Measurements from ENCODE around the gene DNAL1. TPM values are rescaled to one million over a fixed set of nuclear protein-coding genes. Genes with fewer than 3 reads are reported as not detected.
"Not testable (repeated sequence)": the region's sequence is repeated elsewhere in the genome, so short reads cannot be mapped to it uniquely, and the experiment has no call there.

Gene DNAL1
- total RNA-seq, 4 donors from 2014 or later: 16.7 to 47.8 (median 23.9) TPM

- DNase-seq: no peak
- intact Hi-C loops (cut with DNase I): no loop called here
- Histone ChIP-seq H3K9me3 (no peaks in the 10 kb centered on the region), H3K4me1 (no peaks in the 10 kb centered on the region), H3K27ac (no peak overlapping the region), H3K4me3 (replicated peaks in 1 of 3) (no peak overlapping the region), H3K36me3 (no peaks in the 10 kb centered on the region), H3K27me3 (no peaks in the 10 kb centered on the region)
- TF ChIP-seq POLR2A (IDR thresholded peaks at IDR 0.05): no peak
- TF ChIP-seq, protein P1, sequence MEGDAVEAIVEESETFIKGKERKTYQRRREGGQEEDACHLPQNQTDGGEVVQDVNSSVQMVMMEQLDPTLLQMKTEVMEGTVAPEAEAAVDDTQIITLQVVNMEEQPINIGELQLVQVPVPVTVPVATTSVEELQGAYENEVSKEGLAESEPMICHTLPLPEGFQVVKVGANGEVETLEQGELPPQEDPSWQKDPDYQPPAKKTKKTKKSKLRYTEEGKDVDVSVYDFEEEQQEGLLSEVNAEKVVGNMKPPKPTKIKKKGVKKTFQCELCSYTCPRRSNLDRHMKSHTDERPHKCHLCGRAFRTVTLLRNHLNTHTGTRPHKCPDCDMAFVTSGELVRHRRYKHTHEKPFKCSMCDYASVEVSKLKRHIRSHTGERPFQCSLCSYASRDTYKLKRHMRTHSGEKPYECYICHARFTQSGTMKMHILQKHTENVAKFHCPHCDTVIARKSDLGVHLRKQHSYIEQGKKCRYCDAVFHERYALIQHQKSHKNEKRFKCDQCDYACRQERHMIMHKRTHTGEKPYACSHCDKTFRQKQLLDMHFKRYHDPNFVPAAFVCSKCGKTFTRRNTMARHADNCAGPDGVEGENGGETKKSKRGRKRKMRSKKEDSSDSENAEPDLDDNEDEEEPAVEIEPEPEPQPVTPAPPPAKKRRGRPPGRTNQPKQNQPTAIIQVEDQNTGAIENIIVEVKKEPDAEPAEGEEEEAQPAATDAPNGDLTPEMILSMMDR (IDR thresholded peaks at IDR 0.05): no peak
- 91 to 94% methylated on average over 2 of the region's 2 CpGs for WGBS, 2 donors
Observed at GRCh38 chr14:73695997-73696396, 51.2 kb downstream of the DNAL1 start.

DNA sequence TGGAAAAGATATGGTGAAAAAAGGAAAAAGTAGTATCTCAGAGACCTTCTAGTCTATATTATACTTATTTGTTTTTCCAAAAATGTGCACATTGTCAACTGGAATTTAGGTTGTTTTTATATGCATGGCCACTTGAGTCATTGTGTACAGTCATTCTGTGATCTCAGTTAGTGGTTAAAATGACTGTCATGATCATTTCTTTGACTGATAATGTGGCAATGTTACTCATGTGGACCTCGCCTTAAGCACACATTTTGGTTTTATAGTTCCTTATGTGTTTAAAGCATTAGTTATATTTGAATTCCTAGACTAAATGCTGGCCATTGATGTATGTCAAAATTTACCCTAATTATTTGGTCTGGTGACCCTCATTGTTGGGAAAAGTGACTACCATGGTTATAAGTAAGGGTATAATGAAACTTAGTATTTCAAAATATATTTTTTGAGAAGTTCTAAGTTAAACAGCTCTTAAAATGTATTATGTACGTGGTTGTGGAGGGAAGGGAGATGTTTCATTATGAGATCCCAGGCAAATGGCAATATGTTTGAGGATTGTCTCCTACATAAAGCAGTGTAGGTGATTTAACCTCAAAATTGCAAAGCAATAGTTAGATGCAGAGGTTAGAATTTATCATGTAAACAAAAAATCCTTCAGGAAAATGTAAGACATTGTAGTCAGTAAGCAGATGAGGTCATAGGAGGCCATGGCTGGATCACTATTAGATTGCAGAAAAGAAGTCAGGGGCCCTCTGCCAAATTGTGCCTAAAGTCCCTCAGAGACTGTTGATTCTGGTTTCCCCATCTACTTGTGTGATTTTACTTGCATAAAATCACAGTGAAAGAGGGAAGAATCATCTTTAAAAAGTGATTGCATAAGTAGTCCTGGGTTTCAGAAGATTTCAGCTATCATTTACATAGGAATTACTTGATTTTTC is 51.9 kb downstream of the DNAL1 start:
- H3K9me3 ChIP-seq: no peaks in the 10 kb centered on the region
- no peak for TF ChIP-seq POLR2A (IDR thresholded peaks at IDR 0.05)
- TF ChIP-seq, protein P1 (IDR thresholded peaks at IDR 0.05): no peak
- no peak overlapping the region for H3K27ac ChIP-seq
- H3K4me1 ChIP-seq: no peaks in the 10 kb centered on the region
- H3K36me3 ChIP-seq: no peaks in the 10 kb centered on the region
- WGBS, 2 donors: 92 to 94% methylated on average over 2 of the region's 2 CpGs
- intact Hi-C loops (cut with DNase I): no loop called here
- H3K4me3 ChIP-seq (replicated peaks in 1 of 3): no peak overlapping the region
- no peaks in the 10 kb centered on the region for H3K27me3 ChIP-seq
- no peak for DNase-seq

- Histone ChIP-seq H3K27ac (no peak overlapping the region), H3K4me3 (replicated peaks in 1 of 3) (no peak overlapping the region), H3K9me3 (no peaks in the 10 kb centered on the region), H3K27me3 (no peaks in the 10 kb centered on the region), H3K36me3 (no peaks in the 10 kb centered on the region), H3K4me1 (no peaks in the 10 kb centered on the region)
- TF ChIP-seq, protein P1 (IDR thresholded peaks at IDR 0.05): no peak
- TF ChIP-seq POLR2A (IDR thresholded peaks at IDR 0.05): no peak
- WGBS, 2 donors: 74 to 80% methylated on average over 1 of the region's 1 CpG
- intact Hi-C loops (cut with DNase I): no loop called here
- no peak for DNase-seq
Observed at GRCh38 chr14:73700325-73700724, 55.5 kb downstream of the DNAL1 start.

DNA sequence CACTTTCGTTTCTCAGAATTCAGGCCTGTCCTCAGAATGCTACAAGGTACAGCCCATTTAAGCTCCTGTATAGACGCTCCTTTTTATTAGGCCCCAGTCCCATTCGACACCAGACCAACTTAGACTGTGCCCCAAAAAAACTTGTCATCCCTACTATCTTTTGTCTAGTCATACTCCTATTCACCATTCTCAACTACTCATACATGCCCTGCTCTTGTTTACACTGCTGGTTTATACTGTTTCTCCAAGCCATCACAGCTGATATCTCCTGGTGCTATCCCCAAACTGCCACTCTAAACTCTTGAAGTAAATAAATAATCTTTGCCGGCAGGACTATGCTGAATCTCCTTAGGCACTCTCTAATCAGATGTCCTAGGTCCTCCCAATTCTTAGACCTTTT is 63.3 kb downstream of the DNAL1 start:
- DNase-seq; H3K27me3 ChIP-seq; intact Hi-C loops (cut with DNase I); H3K36me3 ChIP-seq; H3K4me3 ChIP-seq (replicated peaks in 1 of 3); H3K9me3 ChIP-seq; H3K27ac ChIP-seq: not testable (repeated sequence)
- WGBS, 2 donors: 86 to 88% methylated on average over 4 of the region's 4 CpGs
- H3K4me1 ChIP-seq: peaks cover 14% of the 10 kb centered on the region in 2 donors

- Histone ChIP-seq H3K27me3 (no peaks in the 10 kb centered on the region), H3K4me3 (replicated peaks in 1 of 3) (no peak overlapping the region), H3K27ac (no peak overlapping the region), H3K9me3 (no peaks in the 10 kb centered on the region), H3K4me1 (peaks cover 17 to 20% of the 10 kb centered on the region in 2 donors), H3K36me3 (no peaks in the 10 kb centered on the region)
- TF ChIP-seq POLR2A (IDR thresholded peaks at IDR 0.05): no peak
- TF ChIP-seq, protein P1 (IDR thresholded peaks at IDR 0.05): no peak
- DNase-seq: no peak
- 94 to 95% methylated on average over 8 of the region's 8 CpGs for WGBS, 2 donors
- intact Hi-C loops (cut with DNase I): no loop called here
Observed at GRCh38 chr14:73709904-73710469, 65.2 kb downstream of the DNAL1 start.
